ENCODE results near the gene RASA3. TPM values are rescaled to one million over a fixed set of nuclear protein-coding genes. Genes with fewer than 3 reads are reported as not detected.

Gene RASA3
- total RNA-seq, 1 experiment from 2014 or later = 18.6 TPM

DNA sequence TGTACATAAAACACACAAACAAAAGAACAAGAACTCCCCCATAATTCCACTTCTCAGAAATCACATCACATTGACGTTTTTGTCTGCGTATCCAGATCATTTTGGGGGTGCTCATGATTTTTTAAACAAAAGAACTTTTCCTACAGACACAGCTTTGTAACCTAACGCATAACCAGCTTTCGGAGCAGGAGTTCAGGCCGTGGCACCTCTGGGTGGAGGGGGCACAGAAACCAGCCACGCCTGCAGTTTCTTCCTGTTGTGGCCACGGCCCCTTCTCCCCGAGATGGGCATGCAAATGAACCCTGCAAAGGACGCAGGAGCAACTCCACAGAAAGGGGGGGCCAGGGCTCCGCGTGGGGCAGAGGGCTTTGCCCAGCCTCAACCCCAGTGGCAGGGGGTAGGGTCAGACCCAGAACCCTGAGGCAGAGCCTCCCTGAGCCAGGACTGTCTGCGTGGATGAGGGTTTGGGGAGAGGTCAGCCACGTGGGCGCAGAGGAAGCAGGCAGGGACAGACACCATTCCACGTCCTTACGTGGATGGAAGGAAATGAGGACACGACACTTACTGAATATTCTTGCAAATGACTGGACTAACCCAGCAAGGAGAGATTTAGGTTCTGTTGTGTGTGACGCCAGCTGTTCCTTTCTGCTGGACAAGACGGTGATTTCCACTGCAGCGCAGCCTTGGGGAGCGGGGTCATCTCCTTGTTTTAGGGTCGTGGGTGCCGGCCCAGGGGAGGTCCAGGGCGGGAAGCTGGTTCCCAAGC is 64.4 kb downstream of the RASA3 start (continued):
- no peak for TF ChIP-seq MAX (IDR thresholded peaks at IDR 0.05)
- no peak for TF ChIP-seq YY1 (IDR thresholded peaks at IDR 0.05; ENCODE audit: extremely low read depth, insufficient replicate concordance, low read depth, low read length)
- TF ChIP-seq RAD21 (IDR thresholded peaks at IDR 0.05; ENCODE audit: low read depth) = no peak
- no peak for TF ChIP-seq ZFX (IDR thresholded peaks at IDR 0.05)

DNA sequence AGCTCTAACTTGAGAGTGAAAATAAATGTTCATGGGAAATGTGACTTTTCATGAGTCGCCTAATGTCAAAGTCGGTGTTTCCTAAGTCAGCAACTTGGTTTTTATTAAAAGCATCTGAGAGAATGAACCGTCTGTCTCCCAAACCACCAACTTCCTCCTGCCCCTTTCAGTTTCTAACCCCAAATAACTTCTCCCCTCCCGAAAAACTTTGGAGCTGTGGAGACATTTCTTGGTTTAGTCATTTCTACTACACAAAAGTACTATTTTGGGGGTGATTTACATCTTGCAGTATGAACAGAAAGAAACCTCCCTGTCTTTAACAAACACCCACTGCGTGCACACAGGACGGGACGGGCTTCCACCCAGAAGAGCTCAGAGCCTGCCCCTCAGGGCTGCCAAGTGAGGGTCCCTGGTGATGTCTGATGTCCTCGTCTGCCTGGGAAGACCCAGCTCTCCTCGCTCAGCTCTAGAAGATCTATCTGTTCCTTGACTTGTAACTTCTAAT is 65.0 kb downstream of the RASA3 start:
- H4K20me1 ChIP-seq (ENCODE audit: insufficient read depth) = no peaks in the 10 kb centered on the region
- no peaks in the 10 kb centered on the region for H3K9me2 ChIP-seq (ENCODE audit: insufficient read depth)
- H3K4me3 ChIP-seq (replicated peaks in 1 of 2; ENCODE audit: low read depth in 1 of 2, low read length in 2 of 2) = no peak overlapping the region
- no peak overlapping the region for H3K9ac ChIP-seq (ENCODE audit: low read length)
- RAD21 ChIA-PET (ENCODE audit: low non-redundant PET in 1 of 2, low total read pairs in 2 of 2, uncharacterized antibody in 2 of 2, unreplicated experiment in 2 of 2) = no interaction called here
- no peak overlapping the region; the same call in 1 of the 2 replicates for H3K27ac ChIP-seq (ENCODE audit: low read depth, low read length)
- H2AFZ ChIP-seq (ENCODE audit: low read depth, low read length, poor library complexity, severe bottlenecking) = no peak overlapping the region
- DNase-seq (ENCODE audit: low read depth, low spot score) = no peak
- TF ChIP-seq EZH2phosphoT487 (IDR thresholded peaks at IDR 0.05; ENCODE audit: borderline replicate concordance) (no peak), CEBPB (IDR thresholded peaks at IDR 0.05; ENCODE audit: low read depth) (no peak), ZNF274 (IDR thresholded peaks at IDR 0.05; ENCODE audit: low read depth, low read length) (no peak), RAD21 (IDR thresholded peaks at IDR 0.05; ENCODE audit: low read depth) (no peak), TCF7L2 (IDR thresholded peaks at IDR 0.05; ENCODE audit: borderline replicate concordance, extremely low read depth, insufficient read depth, insufficient read length) (no peak), YY1 (IDR thresholded peaks at IDR 0.05; ENCODE audit: extremely low read depth, insufficient replicate concordance, low read depth, low read length) (no peak), SIN3A (IDR thresholded peaks at IDR 0.05; ENCODE audit: low read depth) (no peak), POLR2AphosphoS5 (IDR thresholded peaks at IDR 0.05; ENCODE audit: low read depth, low read length) (no peak), JUND (IDR thresholded peaks at IDR 0.05) (no peak), SRF (IDR thresholded peaks at IDR 0.05; ENCODE audit: low read depth) (no peak)
- TF ChIP-seq, protein P1, sequence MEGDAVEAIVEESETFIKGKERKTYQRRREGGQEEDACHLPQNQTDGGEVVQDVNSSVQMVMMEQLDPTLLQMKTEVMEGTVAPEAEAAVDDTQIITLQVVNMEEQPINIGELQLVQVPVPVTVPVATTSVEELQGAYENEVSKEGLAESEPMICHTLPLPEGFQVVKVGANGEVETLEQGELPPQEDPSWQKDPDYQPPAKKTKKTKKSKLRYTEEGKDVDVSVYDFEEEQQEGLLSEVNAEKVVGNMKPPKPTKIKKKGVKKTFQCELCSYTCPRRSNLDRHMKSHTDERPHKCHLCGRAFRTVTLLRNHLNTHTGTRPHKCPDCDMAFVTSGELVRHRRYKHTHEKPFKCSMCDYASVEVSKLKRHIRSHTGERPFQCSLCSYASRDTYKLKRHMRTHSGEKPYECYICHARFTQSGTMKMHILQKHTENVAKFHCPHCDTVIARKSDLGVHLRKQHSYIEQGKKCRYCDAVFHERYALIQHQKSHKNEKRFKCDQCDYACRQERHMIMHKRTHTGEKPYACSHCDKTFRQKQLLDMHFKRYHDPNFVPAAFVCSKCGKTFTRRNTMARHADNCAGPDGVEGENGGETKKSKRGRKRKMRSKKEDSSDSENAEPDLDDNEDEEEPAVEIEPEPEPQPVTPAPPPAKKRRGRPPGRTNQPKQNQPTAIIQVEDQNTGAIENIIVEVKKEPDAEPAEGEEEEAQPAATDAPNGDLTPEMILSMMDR (IDR thresholded peaks at IDR 0.05 in 2 of 3, conservative IDR thresholded peaks at IDR 0.05 in 1 of 3; ENCODE audit: borderline replicate concordance in 1 of 3, insufficient read depth in 1 of 3, low read depth in 2 of 3, low read length in 2 of 3) = no peak
- TF ChIP-seq, protein P2, sequence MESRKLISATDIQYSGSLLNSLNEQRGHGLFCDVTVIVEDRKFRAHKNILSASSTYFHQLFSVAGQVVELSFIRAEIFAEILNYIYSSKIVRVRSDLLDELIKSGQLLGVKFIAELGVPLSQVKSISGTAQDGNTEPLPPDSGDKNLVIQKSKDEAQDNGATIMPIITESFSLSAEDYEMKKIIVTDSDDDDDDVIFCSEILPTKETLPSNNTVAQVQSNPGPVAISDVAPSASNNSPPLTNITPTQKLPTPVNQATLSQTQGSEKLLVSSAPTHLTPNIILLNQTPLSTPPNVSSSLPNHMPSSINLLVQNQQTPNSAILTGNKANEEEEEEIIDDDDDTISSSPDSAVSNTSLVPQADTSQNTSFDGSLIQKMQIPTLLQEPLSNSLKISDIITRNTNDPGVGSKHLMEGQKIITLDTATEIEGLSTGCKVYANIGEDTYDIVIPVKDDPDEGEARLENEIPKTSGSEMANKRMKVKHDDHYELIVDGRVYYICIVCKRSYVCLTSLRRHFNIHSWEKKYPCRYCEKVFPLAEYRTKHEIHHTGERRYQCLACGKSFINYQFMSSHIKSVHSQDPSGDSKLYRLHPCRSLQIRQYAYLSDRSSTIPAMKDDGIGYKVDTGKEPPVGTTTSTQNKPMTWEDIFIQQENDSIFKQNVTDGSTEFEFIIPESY (IDR thresholded peaks at IDR 0.05; ENCODE audit: extremely low read depth, insufficient replicate concordance, low read length) = no peak
- CTCF ChIA-PET = no interaction called here
- POLR2A ChIA-PET = no interaction called here
- peaks cover 31 to 44% of the 10 kb centered on the region in 2 experiments for H3K4me1 ChIP-seq (ENCODE audit: control insufficient read depth in 1 of 2, insufficient read depth in 2 of 2, low read length in 2 of 2)
- H3K9me3 ChIP-seq (ENCODE audit: control insufficient read depth in 1 of 2, insufficient read depth in 1 of 2, low read depth in 1 of 2, low read length in 2 of 2) = no peaks in the 10 kb centered on the region
- no peak for ATAC-seq
- peaks cover 24% of the 10 kb centered on the region for H3K79me2 ChIP-seq (ENCODE audit: insufficient read depth, low read length)
- no peaks in the 10 kb centered on the region for H3K27me3 ChIP-seq (ENCODE audit: insufficient read depth, low read length)
- H3K36me3 ChIP-seq (ENCODE audit: control insufficient read depth in 1 of 2, insufficient read depth in 2 of 2, low read length in 2 of 2) = 0 out of 4 replicates have a peak, but pooled peaks cover 0 to 3% of the 10 kb centered on the region in 2 experiments
- BruUV-seq (replicated peaks) = no TSS peak
- intact Hi-C loops (cut with micrococcal nuclease) = no loop called here
- no peak overlapping the region for H3K4me2 ChIP-seq (ENCODE audit: low read length)

Measured in HCT116 (cell line).